Measurements from ENCODE around the gene DERA. TPM values are rescaled to one million over a fixed set of nuclear protein-coding genes. Genes with fewer than 3 reads are reported as not detected.
"Not testable (repeated sequence)": the region's sequence is repeated elsewhere in the genome, so short reads cannot be mapped to it uniquely, and the experiment has no call there.

The DERA gene
- total RNA-seq, 4 donors from 2014 or later: 54.1 to 74.3 (median 69.5) TPM

- H3K4me1 ChIP-seq: no peaks in the 10 kb centered on the region
- H3K27me3 ChIP-seq: no peaks in the 10 kb centered on the region
- H3K9me3 ChIP-seq: no peaks in the 10 kb centered on the region
- WGBS, 2 donors: 94 to 96% methylated on average over 4 of the region's 4 CpGs
- no peak for DNase-seq
- TF ChIP-seq POLR2A (IDR thresholded peaks at IDR 0.05): no peak
- TF ChIP-seq, protein P1, sequence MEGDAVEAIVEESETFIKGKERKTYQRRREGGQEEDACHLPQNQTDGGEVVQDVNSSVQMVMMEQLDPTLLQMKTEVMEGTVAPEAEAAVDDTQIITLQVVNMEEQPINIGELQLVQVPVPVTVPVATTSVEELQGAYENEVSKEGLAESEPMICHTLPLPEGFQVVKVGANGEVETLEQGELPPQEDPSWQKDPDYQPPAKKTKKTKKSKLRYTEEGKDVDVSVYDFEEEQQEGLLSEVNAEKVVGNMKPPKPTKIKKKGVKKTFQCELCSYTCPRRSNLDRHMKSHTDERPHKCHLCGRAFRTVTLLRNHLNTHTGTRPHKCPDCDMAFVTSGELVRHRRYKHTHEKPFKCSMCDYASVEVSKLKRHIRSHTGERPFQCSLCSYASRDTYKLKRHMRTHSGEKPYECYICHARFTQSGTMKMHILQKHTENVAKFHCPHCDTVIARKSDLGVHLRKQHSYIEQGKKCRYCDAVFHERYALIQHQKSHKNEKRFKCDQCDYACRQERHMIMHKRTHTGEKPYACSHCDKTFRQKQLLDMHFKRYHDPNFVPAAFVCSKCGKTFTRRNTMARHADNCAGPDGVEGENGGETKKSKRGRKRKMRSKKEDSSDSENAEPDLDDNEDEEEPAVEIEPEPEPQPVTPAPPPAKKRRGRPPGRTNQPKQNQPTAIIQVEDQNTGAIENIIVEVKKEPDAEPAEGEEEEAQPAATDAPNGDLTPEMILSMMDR (IDR thresholded peaks at IDR 0.05): no peak
- no peak overlapping the region for H3K4me3 ChIP-seq (replicated peaks in 1 of 3)
- H3K27ac ChIP-seq: no peak overlapping the region
- intact Hi-C loops (cut with DNase I): no loop called here
- H3K36me3 ChIP-seq: peaks cover 0 to 6% of the 10 kb centered on the region in 2 donors
Observed at GRCh38 chr12:15962760-15963159, 51.6 kb downstream of the DERA start.

DNA sequence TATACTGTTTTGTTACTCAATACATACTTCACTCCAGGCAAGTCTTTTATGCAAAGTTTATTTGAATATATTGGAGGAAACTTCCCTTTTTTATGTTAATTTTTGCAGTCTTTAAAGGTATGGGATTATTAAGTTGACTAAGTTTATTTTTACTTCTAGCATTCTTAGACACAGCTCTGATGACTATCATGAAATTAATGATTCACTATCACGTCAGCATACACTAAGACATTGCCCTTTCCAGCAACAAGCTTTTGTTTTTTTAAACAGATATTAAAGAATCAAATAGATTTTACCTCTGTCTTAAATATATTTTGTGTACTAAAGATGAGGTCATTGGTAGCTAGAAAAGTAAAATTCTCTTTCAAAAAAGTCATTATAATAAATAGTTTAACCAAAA lies 52.1 kb downstream of the DERA start:
- Histone ChIP-seq H3K27ac (no peak overlapping the region), H3K9me3 (no peaks in the 10 kb centered on the region), H3K4me3 (replicated peaks in 1 of 3) (no peak overlapping the region), H3K4me1 (no peaks in the 10 kb centered on the region), H3K27me3 (no peaks in the 10 kb centered on the region), H3K36me3 (peaks cover 0 to 6% of the 10 kb centered on the region in 2 donors)
- DNase-seq: no peak
- WGBS, 2 donors: 95 to 99% methylated on average over 1 of the region's 1 CpG
- TF ChIP-seq POLR2A (IDR thresholded peaks at IDR 0.05): no peak
- TF ChIP-seq, protein P1 (IDR thresholded peaks at IDR 0.05): no peak
- intact Hi-C loops (cut with DNase I): no loop called here

DNA sequence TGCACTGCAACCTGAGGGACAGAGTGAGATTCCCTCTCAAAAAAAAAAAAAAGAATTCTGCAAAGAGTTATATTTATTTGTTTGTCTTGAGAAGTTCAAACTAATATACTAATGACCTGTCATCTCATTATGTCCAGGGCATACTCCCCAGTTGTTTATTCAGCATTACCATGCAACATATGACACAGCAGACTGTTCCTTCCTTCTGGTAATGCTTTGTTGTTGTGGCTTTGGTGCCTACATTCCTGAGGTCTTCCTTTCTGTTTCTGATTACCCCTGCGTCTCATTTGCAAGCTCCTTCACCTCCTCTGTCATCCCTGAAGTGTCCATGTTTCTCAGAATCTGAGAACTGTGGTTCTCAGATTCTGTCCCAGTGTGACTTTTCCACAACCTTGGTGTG lies 55.3 kb downstream of the DERA start:
- Histone ChIP-seq H3K36me3 (peaks cover 0 to 5% of the 10 kb centered on the region in 2 donors), H3K27ac (no peak overlapping the region), H3K4me3 (replicated peaks in 1 of 3) (no peak overlapping the region), H3K27me3 (no peaks in the 10 kb centered on the region), H3K4me1 (no peaks in the 10 kb centered on the region), H3K9me3 (no peaks in the 10 kb centered on the region)
- intact Hi-C loops (cut with DNase I): no loop called here
- 93% methylated on average over 1 of the region's 1 CpG for WGBS, 2 donors
- TF ChIP-seq POLR2A (IDR thresholded peaks at IDR 0.05): no peak
- DNase-seq: no peak

GRCh38 chr12:15967053-15967452 lies 55.9 kb downstream of the DERA start:
- H3K27me3 ChIP-seq; H3K27ac ChIP-seq; H3K36me3 ChIP-seq; DNase-seq; H3K4me1 ChIP-seq; intact Hi-C loops (cut with DNase I); H3K4me3 ChIP-seq (replicated peaks in 1 of 3); H3K9me3 ChIP-seq: not testable (repeated sequence)
- WGBS, 2 donors: 97 to 100% methylated on average over 3 of the region's 3 CpGs

DNA sequence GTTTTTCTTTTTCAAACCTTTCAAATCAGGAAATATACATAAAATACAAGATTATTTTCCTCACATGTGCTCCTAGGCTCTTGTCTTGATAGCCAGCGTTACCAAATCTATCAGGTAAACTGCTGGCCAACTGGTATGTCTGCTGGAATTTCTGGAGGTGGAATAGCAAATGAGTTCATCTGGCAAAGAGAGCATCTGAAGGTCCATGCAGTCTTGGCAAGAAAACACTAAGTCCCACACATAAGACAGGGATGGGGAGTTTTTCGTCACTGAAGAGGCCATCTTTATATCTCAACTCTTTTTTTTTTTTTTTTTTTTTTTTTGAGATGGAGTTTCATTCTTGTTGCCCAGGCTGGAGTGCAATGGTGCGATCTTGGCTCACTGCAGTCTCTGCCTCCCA lies 60.1 kb downstream of the DERA start:
- H3K9me3 ChIP-seq: no peaks in the 10 kb centered on the region
- DNase-seq: no peak
- H3K4me3 ChIP-seq (replicated peaks in 1 of 3): no peak overlapping the region
- no peaks in the 10 kb centered on the region for H3K4me1 ChIP-seq
- H3K27me3 ChIP-seq: no peaks in the 10 kb centered on the region
- H3K27ac ChIP-seq: no peak overlapping the region
- TF ChIP-seq POLR2A (IDR thresholded peaks at IDR 0.05): no peak
- TF ChIP-seq, protein P1 (IDR thresholded peaks at IDR 0.05): no peak
- 61 to 81% methylated on average over 3 of the region's 3 CpGs for WGBS, 2 donors
- intact Hi-C loops (cut with DNase I): no loop called here
- H3K36me3 ChIP-seq: no peaks in the 10 kb centered on the region

- 75 to 76% methylated on average over 4 of the region's 4 CpGs for WGBS, 2 donors
- Histone ChIP-seq H3K9me3 (no peaks in the 10 kb centered on the region), H3K4me1 (no peaks in the 10 kb centered on the region), H3K27ac (no peak overlapping the region), H3K27me3 (no peaks in the 10 kb centered on the region), H3K4me3 (replicated peaks in 1 of 3) (no peak overlapping the region), H3K36me3 (no peaks in the 10 kb centered on the region)
- DNase-seq: no peak
- intact Hi-C loops (cut with DNase I): no loop called here
- TF ChIP-seq, protein P1 (IDR thresholded peaks at IDR 0.05): no peak
- no peak for TF ChIP-seq POLR2A (IDR thresholded peaks at IDR 0.05)
Observed at GRCh38 chr12:15972894-15973293, 61.8 kb downstream of the DERA start.
